NOMO-1 treated with dmso at 0.1 percent for 144 hours (cell line): ENCODE data around the gene RDH12.
A peak's percentile ranks its signal among the peaks of the same experiment; 100 is the strongest.
"Not testable (repeated sequence)": the region's sequence is repeated elsewhere in the genome, so short reads cannot be mapped to it uniquely, and the experiment has no call there.

Source experiments
- DNase-seq: peaks from one replicate; lab custom pipeline; 2025; ENCODE audit not compliant: unreplicated experiment; lab: John Stamatoyannopoulos, UW

The RDH12 gene

GRCh38 chr14:67704484-67705089, 2.9 kb downstream of the RDH12 start:
- DNase-seq: peak; percentile 41

GRCh38 chr14:67705211-67705610, 3.5 kb downstream of the RDH12 start:
- DNase-seq: no peak

- DNase-seq: not testable (repeated sequence)
These were observed 7.7 kb downstream of the RDH12 start for GRCh38 chr14:67709346-67709745.

- DNase-seq: not testable (repeated sequence)
These were observed 8.1 kb downstream of the RDH12 start for GRCh38 chr14:67709796-67710195.

- DNase-seq: no peak
These were observed 8.5 kb downstream of the RDH12 start for GRCh38 chr14:67710209-67710608.

GRCh38 chr14:67717048-67717447, 15.4 kb downstream of the RDH12 start:
- no peak for DNase-seq

- no peak for DNase-seq
These were observed 16.6 kb downstream of the RDH12 start for GRCh38 chr14:67718265-67718664.

- DNase-seq: not testable (repeated sequence)
These were observed 17.7 kb downstream of the RDH12 start for GRCh38 chr14:67719385-67719784.

GRCh38 chr14:67719866-67720265, 18.2 kb downstream of the RDH12 start:
- DNase-seq: no peak

- DNase-seq: no peak
These were observed 20.2 kb downstream of the RDH12 start for GRCh38 chr14:67721875-67722274.

GRCh38 chr14:67722293-67722692, 20.6 kb downstream of the RDH12 start:
- no peak for DNase-seq

- DNase-seq: no peak
These were observed 23.5 kb downstream of the RDH12 start for GRCh38 chr14:67725171-67725570.

GRCh38 chr14:67727361-67727760, 25.7 kb downstream of the RDH12 start:
- no peak for DNase-seq

- DNase-seq: no peak
These were observed 26.6 kb downstream of the RDH12 start for GRCh38 chr14:67728258-67728657.

GRCh38 chr14:67729072-67729885, 27.6 kb downstream of the RDH12 start:
- no peak for DNase-seq

- no peak for DNase-seq
These were observed 31.9 kb downstream of the RDH12 start for GRCh38 chr14:67733616-67734015.

- DNase-seq: no peak
These were observed 33.0 kb downstream of the RDH12 start for GRCh38 chr14:67734675-67735074.

GRCh38 chr14:67735336-67736147, 33.9 kb downstream of the RDH12 start:
- no peak for DNase-seq

GRCh38 chr14:67736771-67737170, 35.1 kb downstream of the RDH12 start:
- no peak for DNase-seq

GRCh38 chr14:67738740-67739504, 37.2 kb downstream of the RDH12 start:
- no peak for DNase-seq

- DNase-seq: no peak
These were observed 42.4 kb downstream of the RDH12 start for GRCh38 chr14:67744046-67744445.
